ENCODE measurements around the gene MTURN.
A peak's percentile ranks its signal among the peaks of the same experiment; 100 is the strongest.
"Not testable (repeated sequence)": the region's sequence is repeated elsewhere in the genome, so short reads cannot be mapped to it uniquely, and the experiment has no call there.

The MTURN gene

GRCh38 chr7:30181211-30181610 lies 46.4 kb downstream of the MTURN start:
- no peak for DNase-seq

- DNase-seq: peak in 3 of 14 donors; percentile 25 to 92 (median 35)
Measured at GRCh38 chr7:30181736-30182522, 47.1 kb downstream of the MTURN start.

- no peak for DNase-seq
Measured at GRCh38 chr7:30182814-30183213, 48.0 kb downstream of the MTURN start.

- DNase-seq: peak in 1 of 14 donors; percentile 67
Measured at GRCh38 chr7:30183749-30184369, 49.1 kb downstream of the MTURN start.

GRCh38 chr7:30184791-30185487 lies 50.2 kb downstream of the MTURN start:
- peak in 11 of 14 donors; percentile 15 to 78 (median 43) for DNase-seq

GRCh38 chr7:30185496-30185895 lies 50.7 kb downstream of the MTURN start:
- no peak for DNase-seq

GRCh38 chr7:30186725-30187124 lies 51.9 kb downstream of the MTURN start:
- no peak for DNase-seq

GRCh38 chr7:30187513-30187912 lies 52.7 kb downstream of the MTURN start:
- DNase-seq: no peak

- not testable (repeated sequence) for DNase-seq
Measured at GRCh38 chr7:30188381-30188780, 53.6 kb downstream of the MTURN start.

GRCh38 chr7:30188811-30189210 lies 54.0 kb downstream of the MTURN start:
- DNase-seq: peak in 1 of 14 donors; percentile 10

GRCh38 chr7:30191809-30192208 lies 57.0 kb downstream of the MTURN start:
- DNase-seq: no peak

GRCh38 chr7:30193336-30193943 lies 58.7 kb downstream of the MTURN start:
- no peak for DNase-seq

GRCh38 chr7:30196408-30196807 lies 61.6 kb downstream of the MTURN start:
- DNase-seq: no peak

GRCh38 chr7:30197438-30197837 lies 62.7 kb downstream of the MTURN start:
- no peak for DNase-seq

- DNase-seq: peak in 1 of 14 donors; percentile 74
Measured at GRCh38 chr7:30199271-30199670, 64.5 kb downstream of the MTURN start.

GRCh38 chr7:30200591-30200990 lies 65.8 kb downstream of the MTURN start:
- peak in 1 of 14 donors; percentile 33 for DNase-seq

- DNase-seq: peak in 3 of 14 donors; percentile 18 to 43 (median 30)
Measured at GRCh38 chr7:30201161-30201666, 66.4 kb downstream of the MTURN start.

GRCh38 chr7:30201921-30202320 lies 67.1 kb downstream of the MTURN start:
- no peak for DNase-seq

- peak in 1 of 14 donors; percentile 41 for DNase-seq
Measured at GRCh38 chr7:30202671-30203070, 67.9 kb downstream of the MTURN start.

GRCh38 chr7:30206491-30206890 lies 71.7 kb downstream of the MTURN start:
- DNase-seq: peak in 1 of 14 donors; percentile 80

GRCh38 chr7:30206942-30207341 lies 72.2 kb downstream of the MTURN start:
- DNase-seq: no peak

- no peak for DNase-seq
Measured at GRCh38 chr7:30207376-30207775, 72.6 kb downstream of the MTURN start.

- DNase-seq: no peak
Measured at GRCh38 chr7:30209951-30210350, 75.2 kb downstream of the MTURN start.

Data from C1 segment of cervical spinal cord (tissue), 14 donors.